GM21423 (cell line): ENCODE measurements around the gene DNMT3B.

Experiments
- ATAC-seq: cut with Tn5 transposase; IDR thresholded peaks from one replicate; pipeline ENCODE4 v1.9.1; 2021; ENCODE audit warnings: mild to moderate bottlenecking, moderate library complexity; ENCODE audit not compliant: unreplicated experiment

The DNMT3B gene

DNA sequence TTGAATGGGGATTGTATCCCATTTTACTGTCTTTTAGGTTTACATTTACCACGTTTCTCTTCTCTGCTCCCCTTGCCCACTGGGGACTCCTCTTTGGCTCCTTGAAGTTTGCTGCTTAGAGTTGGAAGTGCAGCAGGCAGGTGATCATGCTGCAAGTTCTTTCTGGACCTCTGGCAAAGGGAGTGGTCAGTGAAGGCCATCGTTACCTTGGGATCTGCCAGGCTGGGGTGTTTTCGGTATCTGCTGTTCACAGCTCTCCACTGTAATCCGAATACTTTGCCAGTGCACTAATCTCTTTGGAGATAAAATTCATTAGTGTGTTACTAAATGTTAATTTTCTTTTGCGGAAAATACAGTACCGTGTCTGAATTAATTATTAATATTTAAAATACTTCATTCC lies 87.4 kb downstream of the DNMT3B start:
- no peak for ATAC-seq

DNA sequence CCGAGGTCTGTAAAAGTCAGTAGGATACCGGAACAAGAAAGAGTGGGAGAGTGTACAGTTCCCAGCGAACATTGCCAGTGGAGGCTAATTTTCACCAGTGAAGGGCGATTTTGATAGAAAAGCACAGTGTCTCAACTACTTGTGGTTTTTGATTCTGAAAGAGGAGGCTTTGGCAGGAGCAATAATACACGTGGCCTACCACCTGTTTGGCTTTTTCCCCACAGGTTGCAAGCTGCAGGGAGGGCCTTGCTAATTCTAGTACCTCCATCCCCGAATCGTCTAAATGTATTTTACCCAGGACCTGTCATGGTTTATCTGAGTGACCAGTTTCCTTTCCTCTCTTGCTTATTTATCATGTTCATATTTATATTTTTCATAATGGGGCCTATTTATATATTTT lies 93.2 kb downstream of the DNMT3B start:
- no peak for ATAC-seq

- no peak for ATAC-seq
Observed at GRCh38 chr20:32858189-32858588, 96.0 kb downstream of the DNMT3B start.
